Measurements from ENCODE around the gene ATG7.

DNA sequence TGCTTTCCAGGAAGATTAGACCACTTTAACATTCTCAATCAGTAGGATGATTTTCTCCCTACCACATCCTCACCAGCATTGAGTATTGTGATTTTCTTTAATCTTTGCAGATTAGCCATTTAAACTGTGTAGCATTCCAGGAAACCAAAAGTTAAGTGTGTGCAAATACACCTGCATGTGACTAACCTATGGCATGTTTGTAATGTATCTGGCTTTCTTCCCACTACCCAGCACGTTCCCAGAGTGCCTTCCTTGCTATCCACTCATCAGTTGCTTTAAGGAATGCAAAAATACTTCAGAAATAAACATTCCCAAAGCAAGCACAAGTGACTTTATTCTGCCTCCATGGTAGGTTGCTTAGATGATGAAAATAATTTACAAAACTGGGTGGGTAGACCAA, 74.2 kb downstream of the ATG7 start:
- TF ChIP-seq EZH2 (IDR thresholded peaks at IDR 0.05; ENCODE audit: borderline replicate concordance), result no peak
- TF ChIP-seq, protein P1, sequence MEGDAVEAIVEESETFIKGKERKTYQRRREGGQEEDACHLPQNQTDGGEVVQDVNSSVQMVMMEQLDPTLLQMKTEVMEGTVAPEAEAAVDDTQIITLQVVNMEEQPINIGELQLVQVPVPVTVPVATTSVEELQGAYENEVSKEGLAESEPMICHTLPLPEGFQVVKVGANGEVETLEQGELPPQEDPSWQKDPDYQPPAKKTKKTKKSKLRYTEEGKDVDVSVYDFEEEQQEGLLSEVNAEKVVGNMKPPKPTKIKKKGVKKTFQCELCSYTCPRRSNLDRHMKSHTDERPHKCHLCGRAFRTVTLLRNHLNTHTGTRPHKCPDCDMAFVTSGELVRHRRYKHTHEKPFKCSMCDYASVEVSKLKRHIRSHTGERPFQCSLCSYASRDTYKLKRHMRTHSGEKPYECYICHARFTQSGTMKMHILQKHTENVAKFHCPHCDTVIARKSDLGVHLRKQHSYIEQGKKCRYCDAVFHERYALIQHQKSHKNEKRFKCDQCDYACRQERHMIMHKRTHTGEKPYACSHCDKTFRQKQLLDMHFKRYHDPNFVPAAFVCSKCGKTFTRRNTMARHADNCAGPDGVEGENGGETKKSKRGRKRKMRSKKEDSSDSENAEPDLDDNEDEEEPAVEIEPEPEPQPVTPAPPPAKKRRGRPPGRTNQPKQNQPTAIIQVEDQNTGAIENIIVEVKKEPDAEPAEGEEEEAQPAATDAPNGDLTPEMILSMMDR (IDR thresholded peaks at IDR 0.05; ENCODE audit: poor library complexity), result no peak

All from hepatocyte (in vitro differentiated cells).